Left ventricle myocardium inferior (tissue), 1 donor: ENCODE data around the gene PIGZ. TPM values are rescaled to one million over a fixed set of nuclear protein-coding genes. Genes with fewer than 3 reads are reported as not detected.

Source experiments
- DNase-seq: peaks from one replicate; pipeline ENCODE4 v3.0.0-alpha.2; 2020
- H3K27ac ChIP-seq: fragments of 200-600 bp; replicated peaks from 2 replicates; pipeline ENCODE4 v1.8.0; 2021
- H3K27me3 ChIP-seq: fragments of 200-600 bp; 2 replicates; pipeline ENCODE4 v1.8.0; 2021; ENCODE audit warnings: low read depth
- H3K36me3 ChIP-seq: fragments of 200-600 bp; 2 replicates; pipeline ENCODE4 v1.8.0; 2021
- H3K4me1 ChIP-seq: fragments of 200-600 bp; 2 replicates; pipeline ENCODE4 v1.8.0; 2021
- H3K4me3 ChIP-seq: fragments of 200-600 bp; 2 replicates; pipeline ENCODE4 v1.8.0; 2021; ENCODE audit warnings: mild to moderate bottlenecking, moderate library complexity
- H3K9me3 ChIP-seq: fragments of 200-600 bp; replicated peaks from 2 replicates; pipeline ENCODE4 v1.8.0; 2021
- intact Hi-C: fragments of 100-400 bp; cut with micrococcal nuclease; formaldehyde crosslinking; loops from one replicate; pipeline ENCODE4 v1.11.0; 2022
- total RNA-seq: library from RNA; stranded (reverse); fragmentation: NEBNext Ultra II Directional; extraction: Animal tissue kit (Norgen Biotek cat#: 25700); gene quantifications from one replicate; pipeline ENCODE4 v1.2.1, GENCODE V29; 2021
- TF ChIP-seq, protein P1 (sequence below): fragments of 200-600 bp; IDR thresholded peaks from 2 replicates; pipeline ENCODE4 v1.8.0; 2021; ENCODE audit warnings: antibody characterized with exemption, mild to moderate bottlenecking, borderline replicate concordance
- donor health status: DM: no; HTN: yes; CAD: no; lungs with severe emphysema.

PIGZ gene
- total RNA-seq, 1 donor from 2014 or later, result 3.7 TPM

DNA sequence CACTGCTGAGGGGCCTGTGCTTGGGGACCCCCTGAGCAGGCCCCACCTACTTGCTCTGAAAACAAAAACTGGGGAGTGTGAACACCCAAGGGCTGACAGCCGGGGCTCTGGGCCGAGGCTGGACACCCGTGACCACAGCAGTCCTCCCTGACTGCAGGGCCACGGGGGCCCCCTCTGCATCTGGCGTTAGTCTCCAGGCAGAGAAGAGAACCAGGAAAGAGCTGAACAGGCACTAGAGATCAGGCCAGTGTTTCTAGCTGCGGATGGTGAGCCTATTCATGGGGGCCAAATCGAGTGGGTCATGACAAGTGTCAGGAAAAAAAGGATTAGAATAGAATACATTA lies 43.9 kb upstream of the PIGZ start:
- Histone ChIP-seq H3K36me3 (no peaks in the 10 kb centered on the region), H3K27ac (no peak overlapping the region), H3K4me1 (no peaks in the 10 kb centered on the region), H3K27me3 (peaks cover 10% of the 10 kb centered on the region), H3K4me3 (no peak overlapping the region), H3K9me3 (no peaks in the 10 kb centered on the region)
- intact Hi-C loops, result no loop called here
- TF ChIP-seq, protein P1, sequence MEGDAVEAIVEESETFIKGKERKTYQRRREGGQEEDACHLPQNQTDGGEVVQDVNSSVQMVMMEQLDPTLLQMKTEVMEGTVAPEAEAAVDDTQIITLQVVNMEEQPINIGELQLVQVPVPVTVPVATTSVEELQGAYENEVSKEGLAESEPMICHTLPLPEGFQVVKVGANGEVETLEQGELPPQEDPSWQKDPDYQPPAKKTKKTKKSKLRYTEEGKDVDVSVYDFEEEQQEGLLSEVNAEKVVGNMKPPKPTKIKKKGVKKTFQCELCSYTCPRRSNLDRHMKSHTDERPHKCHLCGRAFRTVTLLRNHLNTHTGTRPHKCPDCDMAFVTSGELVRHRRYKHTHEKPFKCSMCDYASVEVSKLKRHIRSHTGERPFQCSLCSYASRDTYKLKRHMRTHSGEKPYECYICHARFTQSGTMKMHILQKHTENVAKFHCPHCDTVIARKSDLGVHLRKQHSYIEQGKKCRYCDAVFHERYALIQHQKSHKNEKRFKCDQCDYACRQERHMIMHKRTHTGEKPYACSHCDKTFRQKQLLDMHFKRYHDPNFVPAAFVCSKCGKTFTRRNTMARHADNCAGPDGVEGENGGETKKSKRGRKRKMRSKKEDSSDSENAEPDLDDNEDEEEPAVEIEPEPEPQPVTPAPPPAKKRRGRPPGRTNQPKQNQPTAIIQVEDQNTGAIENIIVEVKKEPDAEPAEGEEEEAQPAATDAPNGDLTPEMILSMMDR, result no peak
- DNase-seq, result no peak

DNA sequence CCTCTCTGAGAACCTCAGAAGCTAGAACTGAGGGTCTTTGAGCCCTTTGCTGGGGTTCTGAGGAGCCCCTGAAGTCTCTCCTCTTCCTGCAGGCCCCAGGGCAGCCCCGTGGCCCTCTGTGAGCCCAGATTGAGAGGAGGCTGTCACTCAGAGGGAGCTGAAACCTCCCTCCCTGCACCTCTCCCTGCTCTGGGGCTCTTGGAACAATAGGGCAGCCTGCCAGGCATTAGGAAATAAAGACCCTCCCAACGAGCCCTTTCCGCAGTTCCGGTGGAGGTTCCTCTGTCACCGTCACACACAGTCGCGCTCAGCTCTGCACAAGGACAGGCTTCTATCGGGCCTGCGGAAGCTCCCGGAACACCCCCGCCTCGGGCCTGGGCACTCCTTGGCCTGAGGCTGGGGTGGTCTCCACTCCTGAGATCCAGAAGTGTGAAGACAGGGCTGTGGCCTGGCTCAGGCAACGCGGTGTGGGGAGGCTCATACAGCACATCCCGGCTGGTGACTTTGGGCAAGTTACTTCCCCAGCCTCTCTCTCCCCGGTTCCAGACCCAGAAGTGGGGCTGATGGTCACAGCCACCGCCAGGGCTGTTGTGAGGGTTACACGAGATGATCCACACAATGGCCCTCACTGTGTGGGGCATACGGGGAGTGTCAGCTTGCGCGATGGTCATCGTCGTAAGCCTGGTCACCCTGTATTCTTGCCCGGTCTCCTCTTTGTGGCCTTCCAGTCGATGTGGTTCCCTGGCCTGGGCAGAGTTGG lies 43.3 kb upstream of the PIGZ start:
- H3K36me3 ChIP-seq, result no peaks in the 10 kb centered on the region
- no peaks in the 10 kb centered on the region for H3K9me3 ChIP-seq
- H3K27ac ChIP-seq, result no peak overlapping the region
- H3K27me3 ChIP-seq, result peaks cover 10% of the 10 kb centered on the region
- DNase-seq, result no peak
- H3K4me1 ChIP-seq, result no peaks in the 10 kb centered on the region
- intact Hi-C loops, result no loop called here
- TF ChIP-seq, protein P1, result no peak
- no peak overlapping the region for H3K4me3 ChIP-seq

DNA sequence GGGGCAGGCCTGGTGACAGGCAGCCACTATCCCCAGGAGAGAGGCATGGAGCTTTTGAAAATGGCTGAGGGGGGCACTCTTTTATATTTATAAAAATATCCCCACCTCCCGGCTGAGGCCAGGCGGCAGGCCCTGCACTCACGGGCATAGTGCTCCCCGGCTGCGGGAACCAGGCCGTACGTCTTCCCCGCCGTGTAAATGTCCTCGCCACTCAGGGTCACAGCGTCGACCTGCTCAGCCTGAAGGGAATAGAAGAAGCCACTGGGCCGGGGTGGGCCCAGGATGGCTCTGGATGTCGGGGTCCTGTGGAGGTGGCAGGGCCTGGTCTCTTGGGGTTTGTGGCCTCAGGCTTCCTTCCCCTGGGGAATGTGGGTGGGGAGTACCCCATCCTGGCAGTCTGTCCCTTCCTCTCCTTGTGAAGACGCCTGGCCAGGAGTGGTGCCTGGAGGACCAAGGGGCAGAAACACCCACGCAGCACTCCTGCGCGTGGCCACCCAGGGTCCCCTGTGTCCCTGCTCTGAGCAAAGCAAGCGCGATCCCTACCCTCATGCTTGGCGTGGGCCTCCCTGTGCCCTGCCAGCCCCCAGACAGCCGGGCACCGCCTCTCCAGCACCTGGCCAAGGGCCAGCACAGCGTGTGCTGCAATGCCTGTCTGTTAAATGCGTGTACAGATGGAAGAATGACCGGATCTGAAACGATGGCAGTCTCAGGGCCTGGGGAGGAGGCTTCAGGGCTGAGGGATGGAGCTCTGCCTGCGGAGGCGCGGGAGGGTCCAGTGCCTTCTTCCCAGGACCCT lies 42.1 kb upstream of the PIGZ start:
- H3K4me1 ChIP-seq, result no peaks in the 10 kb centered on the region
- intact Hi-C loops, result no loop called here
- H3K27me3 ChIP-seq, result peaks cover 10% of the 10 kb centered on the region
- TF ChIP-seq, protein P1, result no peak
- no peak overlapping the region for H3K27ac ChIP-seq
- H3K4me3 ChIP-seq, result no peak overlapping the region
- H3K9me3 ChIP-seq, result no peaks in the 10 kb centered on the region
- no peak for DNase-seq
- H3K36me3 ChIP-seq, result no peaks in the 10 kb centered on the region

GRCh38 chr3:197009532-197010019 lies 40.9 kb upstream of the PIGZ start:
- no peak overlapping the region for H3K4me3 ChIP-seq
- no peaks in the 10 kb centered on the region for H3K9me3 ChIP-seq
- no peaks in the 10 kb centered on the region for H3K4me1 ChIP-seq
- H3K27ac ChIP-seq, result no peak overlapping the region
- intact Hi-C loops, result loop anchor here (10.0 kb wide), 1 partner anchor 175 kb away; no protein-coding TSS in a partner anchor
- H3K27me3 ChIP-seq, result peaks cover 7% of the 10 kb centered on the region
- H3K36me3 ChIP-seq, result no peaks in the 10 kb centered on the region
- TF ChIP-seq, protein P1, result no peak
- no peak for DNase-seq

- peaks cover 5% of the 10 kb centered on the region for H3K4me1 ChIP-seq
- DNase-seq, result no peak
- no peaks in the 10 kb centered on the region for H3K9me3 ChIP-seq
- TF ChIP-seq, protein P1, result no peak
- no peak overlapping the region for H3K27ac ChIP-seq
- H3K36me3 ChIP-seq, result no peaks in the 10 kb centered on the region
- intact Hi-C loops, result loop anchor here (10.0 kb wide), 1 partner anchor 176 kb away; no protein-coding TSS in a partner anchor
- H3K4me3 ChIP-seq, result no peak overlapping the region
- peaks cover 7% of the 10 kb centered on the region for H3K27me3 ChIP-seq
These were observed 40.0 kb upstream of the PIGZ start for GRCh38 chr3:197008436-197009209.
